Neural crest cell (in vitro differentiated cells): ENCODE measurements around the gene NOS1AP. TPM values are rescaled to one million over a fixed set of nuclear protein-coding genes. Genes with fewer than 3 reads are reported as not detected.

Experiments used
- DNase-seq: peaks from one replicate; pipeline ENCODE4 v3.0.0; 2021; ENCODE audit warnings: low read depth, mixed read lengths, low spot score
- H3K27ac Mint-ChIP-seq: one replicate; pipeline ENCODE4 v1.8.0; 2021; ENCODE audit warnings: mild to moderate bottlenecking, mixed read lengths; ENCODE audit not compliant: unreplicated experiment
- H3K27me3 Mint-ChIP-seq: 2 replicates; pipeline ENCODE4 v1.8.0; 2021; ENCODE audit warnings: low read depth, mild to moderate bottlenecking, mixed read lengths
- H3K36me3 Mint-ChIP-seq: 2 replicates; pipeline ENCODE4 v1.8.0; 2021; ENCODE audit warnings: low read depth, mild to moderate bottlenecking, mixed read lengths
- H3K4me1 Mint-ChIP-seq: 2 replicates; pipeline ENCODE4 v1.8.0; 2021; ENCODE audit warnings: mixed read lengths
- H3K4me3 Mint-ChIP-seq: one replicate; pipeline ENCODE4 v1.8.0; 2021; ENCODE audit warnings: mild to moderate bottlenecking, mixed read lengths
- H3K9me3 Mint-ChIP-seq: 2 replicates; pipeline ENCODE4 v1.8.0; 2021; ENCODE audit warnings: mixed read lengths
- total RNA-seq: library from RNA; stranded (reverse); gene quantifications from 2 replicates; pipeline ENCODE4 v1.2.1, GENCODE V29; 2021
- TF ChIP-seq, protein P1 (sequence below): fragments of 200-600 bp; sonication (generic); conservative IDR thresholded peaks from 2 replicates; pipeline ENCODE4 v1.5.0; 2021; ENCODE audit warnings: antibody characterized with exemption, mild to moderate bottlenecking

NOS1AP gene
- total RNA-seq, 1 donor from 2014 or later: 7.0 TPM

DNA sequence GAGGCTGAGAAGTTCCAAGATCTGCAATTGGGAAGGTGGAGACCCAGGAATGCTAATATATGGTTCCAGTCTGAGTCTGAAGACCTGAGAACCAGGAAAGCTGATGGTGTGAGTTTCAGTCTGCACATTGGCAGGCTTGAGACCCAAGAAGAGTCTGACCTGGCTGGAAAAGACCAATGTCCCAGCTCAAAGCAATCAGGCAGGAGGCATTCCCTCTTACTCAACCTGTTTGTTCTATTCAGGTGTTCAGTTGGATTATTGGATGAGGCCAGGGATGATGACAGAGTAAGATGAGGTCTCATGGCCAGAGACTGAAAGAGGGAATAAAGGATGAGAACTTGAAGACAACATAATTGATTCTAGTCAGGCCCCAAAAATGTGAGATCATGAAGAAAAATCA is 257.1 kb downstream of the NOS1AP start:
- no peaks in the 10 kb centered on the region for H3K27me3 Mint-ChIP-seq
- H3K36me3 Mint-ChIP-seq: no peaks in the 10 kb centered on the region
- DNase-seq: no peak
- peaks cover 9% of the 10 kb centered on the region for H3K4me1 Mint-ChIP-seq
- no peaks in the 10 kb centered on the region for H3K9me3 Mint-ChIP-seq
- TF ChIP-seq, protein P1, sequence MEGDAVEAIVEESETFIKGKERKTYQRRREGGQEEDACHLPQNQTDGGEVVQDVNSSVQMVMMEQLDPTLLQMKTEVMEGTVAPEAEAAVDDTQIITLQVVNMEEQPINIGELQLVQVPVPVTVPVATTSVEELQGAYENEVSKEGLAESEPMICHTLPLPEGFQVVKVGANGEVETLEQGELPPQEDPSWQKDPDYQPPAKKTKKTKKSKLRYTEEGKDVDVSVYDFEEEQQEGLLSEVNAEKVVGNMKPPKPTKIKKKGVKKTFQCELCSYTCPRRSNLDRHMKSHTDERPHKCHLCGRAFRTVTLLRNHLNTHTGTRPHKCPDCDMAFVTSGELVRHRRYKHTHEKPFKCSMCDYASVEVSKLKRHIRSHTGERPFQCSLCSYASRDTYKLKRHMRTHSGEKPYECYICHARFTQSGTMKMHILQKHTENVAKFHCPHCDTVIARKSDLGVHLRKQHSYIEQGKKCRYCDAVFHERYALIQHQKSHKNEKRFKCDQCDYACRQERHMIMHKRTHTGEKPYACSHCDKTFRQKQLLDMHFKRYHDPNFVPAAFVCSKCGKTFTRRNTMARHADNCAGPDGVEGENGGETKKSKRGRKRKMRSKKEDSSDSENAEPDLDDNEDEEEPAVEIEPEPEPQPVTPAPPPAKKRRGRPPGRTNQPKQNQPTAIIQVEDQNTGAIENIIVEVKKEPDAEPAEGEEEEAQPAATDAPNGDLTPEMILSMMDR: no peak
- no peak overlapping the region for H3K4me3 Mint-ChIP-seq
- no peak overlapping the region for H3K27ac Mint-ChIP-seq

DNA sequence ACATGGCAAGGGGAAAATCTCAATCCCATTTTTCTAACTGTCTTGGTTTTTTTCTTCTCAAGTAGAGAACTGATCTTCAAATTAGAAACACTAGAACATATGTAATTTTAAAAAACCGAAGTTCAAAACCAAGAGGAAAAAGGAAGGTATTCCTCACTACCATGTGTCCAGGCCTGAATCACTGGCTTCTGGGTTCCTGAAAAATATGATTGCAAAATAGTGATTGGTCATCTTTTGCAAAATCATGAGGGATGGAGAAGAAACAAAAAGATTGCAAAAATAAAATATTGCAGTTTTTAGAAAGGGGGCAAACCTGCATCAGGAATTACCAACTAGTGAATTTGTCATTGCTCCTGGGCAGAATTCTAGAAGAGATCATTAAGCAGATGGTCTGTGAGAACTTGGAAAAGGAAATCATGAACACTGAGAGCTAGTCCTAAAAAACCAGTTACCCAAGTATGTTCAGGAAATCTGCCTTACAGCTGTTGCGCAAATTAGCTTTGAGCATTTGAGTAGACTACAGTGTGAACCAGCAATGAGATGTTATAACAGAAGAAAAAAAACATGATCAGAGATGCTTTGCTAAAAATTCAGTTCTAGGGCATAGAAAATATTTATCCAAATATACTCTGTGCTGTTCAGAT is 257.8 kb downstream of the NOS1AP start:
- no peak for DNase-seq
- Mint-ChIP-seq H3K4me3 (no peak overlapping the region), H3K27ac (no peak overlapping the region), H3K36me3 (no peaks in the 10 kb centered on the region), H3K27me3 (no peaks in the 10 kb centered on the region), H3K4me1 (peaks cover 9% of the 10 kb centered on the region), H3K9me3 (no peaks in the 10 kb centered on the region)
- TF ChIP-seq, protein P1: no peak

DNA sequence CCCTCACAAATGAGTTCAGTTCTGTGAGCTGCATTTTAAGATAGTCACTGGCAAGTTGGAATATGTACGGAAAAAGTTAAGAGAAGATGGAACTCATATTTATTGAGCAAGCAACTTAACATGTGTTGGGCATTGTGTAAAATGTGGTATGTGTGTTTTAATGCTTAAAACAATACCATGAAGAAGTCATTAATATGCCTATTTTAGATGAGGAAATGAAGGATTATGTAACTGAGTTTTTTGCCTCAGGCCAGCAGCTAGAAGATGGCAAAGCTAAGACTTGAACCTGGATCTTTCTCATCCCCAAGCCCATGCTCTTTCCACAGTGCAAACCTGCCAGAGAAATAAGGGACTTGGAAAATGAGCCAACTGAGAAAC is 258.3 kb downstream of the NOS1AP start:
- no peak overlapping the region for H3K4me3 Mint-ChIP-seq
- no peaks in the 10 kb centered on the region for H3K27me3 Mint-ChIP-seq
- no peaks in the 10 kb centered on the region for H3K36me3 Mint-ChIP-seq
- H3K9me3 Mint-ChIP-seq: no peaks in the 10 kb centered on the region
- no peak overlapping the region for H3K27ac Mint-ChIP-seq
- no peak for DNase-seq
- TF ChIP-seq, protein P1: no peak
- peaks cover 9% of the 10 kb centered on the region for H3K4me1 Mint-ChIP-seq

DNA sequence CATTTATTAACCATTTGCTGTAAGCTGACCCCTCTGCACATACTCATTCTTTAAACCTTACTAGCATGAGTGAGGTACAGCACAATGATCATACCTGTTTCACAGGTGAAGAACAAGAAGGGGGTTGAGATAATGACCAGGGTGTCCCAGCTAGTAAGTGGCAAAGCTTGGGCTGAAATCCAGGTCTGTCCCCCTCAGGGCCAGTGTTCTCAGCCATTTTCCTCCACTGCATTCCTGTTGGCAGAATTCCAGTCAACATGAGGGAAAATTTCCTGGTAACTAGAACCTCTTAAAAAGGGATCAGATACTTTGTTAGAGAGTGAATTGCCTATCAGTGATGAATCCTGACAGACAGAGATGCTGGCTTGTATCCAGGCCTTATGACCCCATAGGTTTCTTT is 259.0 kb downstream of the NOS1AP start:
- Mint-ChIP-seq H3K4me3 (no peak overlapping the region), H3K27ac (no peak overlapping the region), H3K9me3 (no peaks in the 10 kb centered on the region), H3K36me3 (no peaks in the 10 kb centered on the region), H3K27me3 (no peaks in the 10 kb centered on the region), H3K4me1 (peaks cover 10% of the 10 kb centered on the region)
- TF ChIP-seq, protein P1: no peak
- no peak for DNase-seq

DNA sequence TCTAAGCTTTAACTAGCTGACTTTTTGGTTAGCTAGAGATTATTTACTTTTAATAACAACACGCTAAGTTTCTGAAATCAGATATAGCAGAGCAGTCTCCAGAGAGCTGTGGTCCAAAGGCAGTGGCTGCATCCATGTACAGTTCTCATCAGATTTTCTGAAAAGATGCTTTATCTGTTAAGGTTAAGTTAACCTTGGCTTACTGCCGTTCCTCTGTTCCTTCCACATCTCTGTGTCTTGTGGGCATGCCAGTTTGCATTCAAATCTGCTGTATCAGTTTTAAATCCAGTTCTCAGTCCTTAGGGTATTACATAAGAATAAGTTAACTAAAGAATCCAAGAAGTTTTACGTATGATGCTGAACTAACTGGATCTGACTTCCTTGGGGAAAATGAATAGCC is 260.3 kb downstream of the NOS1AP start:
- H3K27me3 Mint-ChIP-seq: no peaks in the 10 kb centered on the region
- peaks cover 15% of the 10 kb centered on the region for H3K4me1 Mint-ChIP-seq
- H3K4me3 Mint-ChIP-seq: no peak overlapping the region
- no peaks in the 10 kb centered on the region for H3K9me3 Mint-ChIP-seq
- no peaks in the 10 kb centered on the region for H3K36me3 Mint-ChIP-seq
- H3K27ac Mint-ChIP-seq: no peak overlapping the region
- TF ChIP-seq, protein P1: no peak
- DNase-seq: no peak
